ENCODE data around the gene DNAH1.
A peak's percentile ranks its signal among the peaks of the same experiment; 100 is the strongest.

Gene DNAH1

DNA sequence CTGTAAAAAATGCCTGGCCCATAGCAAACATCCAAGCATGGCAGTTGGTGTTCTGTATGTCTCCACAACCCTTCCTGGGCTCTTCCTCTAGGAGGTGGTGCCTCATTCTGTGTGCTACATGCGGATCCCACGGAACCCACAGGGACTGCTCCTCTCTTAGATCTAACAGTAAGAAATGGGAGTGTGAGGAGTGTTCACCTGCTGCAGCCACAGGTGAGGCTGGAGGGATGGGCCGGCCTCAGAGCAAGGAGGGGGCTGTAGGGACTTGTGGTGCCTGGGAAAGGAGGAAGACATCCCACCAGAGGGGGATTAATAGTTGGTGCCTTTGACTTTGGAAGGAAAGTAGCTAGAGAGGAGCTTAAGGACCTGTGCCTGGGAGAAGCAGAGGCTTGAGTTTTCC is 106.5 kb downstream of the DNAH1 start:
- TF ChIP-seq, protein P1, sequence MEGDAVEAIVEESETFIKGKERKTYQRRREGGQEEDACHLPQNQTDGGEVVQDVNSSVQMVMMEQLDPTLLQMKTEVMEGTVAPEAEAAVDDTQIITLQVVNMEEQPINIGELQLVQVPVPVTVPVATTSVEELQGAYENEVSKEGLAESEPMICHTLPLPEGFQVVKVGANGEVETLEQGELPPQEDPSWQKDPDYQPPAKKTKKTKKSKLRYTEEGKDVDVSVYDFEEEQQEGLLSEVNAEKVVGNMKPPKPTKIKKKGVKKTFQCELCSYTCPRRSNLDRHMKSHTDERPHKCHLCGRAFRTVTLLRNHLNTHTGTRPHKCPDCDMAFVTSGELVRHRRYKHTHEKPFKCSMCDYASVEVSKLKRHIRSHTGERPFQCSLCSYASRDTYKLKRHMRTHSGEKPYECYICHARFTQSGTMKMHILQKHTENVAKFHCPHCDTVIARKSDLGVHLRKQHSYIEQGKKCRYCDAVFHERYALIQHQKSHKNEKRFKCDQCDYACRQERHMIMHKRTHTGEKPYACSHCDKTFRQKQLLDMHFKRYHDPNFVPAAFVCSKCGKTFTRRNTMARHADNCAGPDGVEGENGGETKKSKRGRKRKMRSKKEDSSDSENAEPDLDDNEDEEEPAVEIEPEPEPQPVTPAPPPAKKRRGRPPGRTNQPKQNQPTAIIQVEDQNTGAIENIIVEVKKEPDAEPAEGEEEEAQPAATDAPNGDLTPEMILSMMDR (conservative IDR thresholded peaks at IDR 0.05; ENCODE audit: low read length): no peak

DNA sequence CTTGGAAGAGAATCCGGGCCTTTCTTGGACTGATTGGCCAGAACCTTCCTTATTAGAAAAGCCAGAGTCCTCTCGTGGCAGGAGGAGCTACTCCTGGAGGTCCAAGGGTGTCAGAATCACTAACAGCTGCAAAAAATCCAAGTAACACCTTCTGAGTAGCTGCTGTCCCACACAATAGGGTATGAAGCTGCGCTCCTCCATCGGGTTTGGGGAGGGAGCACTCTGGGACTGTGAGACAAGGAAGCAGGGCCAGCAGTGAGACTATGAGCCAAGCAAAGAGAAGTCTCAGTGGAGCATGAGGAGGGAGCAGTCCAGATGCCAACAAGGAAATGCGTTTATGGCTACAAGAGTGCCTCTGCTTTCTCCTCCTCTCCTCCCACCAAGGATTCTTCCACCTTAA is 107.1 kb downstream of the DNAH1 start:
- TF ChIP-seq, protein P1 (conservative IDR thresholded peaks at IDR 0.05; ENCODE audit: low read length): no peak
- DNase-seq (ENCODE audit: low read depth): no peak
- H3K4me3 ChIP-seq (ENCODE audit: low read length): no peak overlapping the region

More for the DNA sequence above, 106.5 kb downstream of the DNAH1 start:
- no peak for DNase-seq (ENCODE audit: low read depth)
- no peak overlapping the region for H3K4me3 ChIP-seq (ENCODE audit: low read length)

DNA sequence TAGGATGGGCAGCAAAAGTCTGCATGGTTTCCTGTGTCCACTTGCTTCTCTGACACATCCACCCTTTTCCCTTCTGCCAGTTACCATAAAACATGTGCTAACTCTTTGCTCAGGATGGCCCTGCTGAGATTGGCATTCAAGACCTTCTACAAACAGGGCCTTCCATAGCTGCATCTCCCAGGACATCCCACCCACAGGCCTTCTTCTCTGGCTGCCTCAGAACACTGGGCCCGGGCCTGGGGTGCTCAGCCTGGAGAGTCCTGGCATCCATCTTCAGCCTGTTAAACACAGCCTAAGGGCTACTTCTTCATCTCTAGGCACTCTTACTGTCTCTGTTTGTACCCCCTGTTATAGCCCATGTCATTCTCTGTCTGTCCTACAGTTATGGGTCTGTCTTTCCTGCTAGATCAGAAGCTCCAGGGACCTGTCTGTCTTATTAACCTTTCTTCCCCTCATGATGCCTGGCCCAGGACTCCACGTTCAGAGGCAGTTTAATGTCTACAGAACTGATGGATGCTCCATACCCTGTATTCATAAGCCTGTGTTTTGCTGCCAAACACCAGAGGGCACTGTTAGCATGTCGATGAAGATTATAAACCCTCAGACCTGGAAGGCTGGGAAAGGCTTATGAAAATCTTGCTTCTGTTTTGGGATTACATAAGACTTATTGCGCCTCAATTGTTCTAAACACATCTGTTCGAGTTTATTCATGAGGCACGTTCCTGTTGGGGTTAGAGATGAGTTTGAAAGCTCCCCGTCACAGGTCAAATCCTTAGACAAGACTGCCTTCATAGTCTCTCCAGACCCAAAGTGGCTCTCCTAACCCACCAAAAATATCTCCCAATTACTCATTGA is 112.3 kb downstream of the DNAH1 start:
- H3K4me3 ChIP-seq (ENCODE audit: low read length): no peak overlapping the region
- DNase-seq (ENCODE audit: low read depth): peak; percentile 90
- TF ChIP-seq, protein P1 (conservative IDR thresholded peaks at IDR 0.05; ENCODE audit: low read length): peak; percentile 85

DNA sequence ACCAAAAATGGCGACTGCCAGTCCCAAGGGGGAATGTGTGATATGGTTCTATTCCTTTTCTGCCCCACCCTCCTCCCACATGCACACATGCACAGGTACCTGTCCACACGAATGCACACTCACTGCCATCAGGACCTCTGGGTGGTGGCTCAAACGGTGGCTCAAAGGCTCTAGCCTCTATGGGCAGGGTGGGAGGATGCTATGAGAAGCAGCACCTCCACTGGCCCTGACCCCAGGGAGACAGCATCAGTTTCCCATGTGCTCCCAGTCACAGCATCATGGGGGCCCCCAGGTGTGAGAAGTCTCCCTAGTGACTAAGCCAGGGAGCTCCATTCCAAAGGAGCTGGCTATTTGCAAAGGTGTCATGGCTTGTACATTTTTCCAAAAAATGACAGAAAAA is 112.9 kb downstream of the DNAH1 start:
- DNase-seq (ENCODE audit: low read depth): no peak
- TF ChIP-seq, protein P1 (conservative IDR thresholded peaks at IDR 0.05; ENCODE audit: low read length): no peak

DNA sequence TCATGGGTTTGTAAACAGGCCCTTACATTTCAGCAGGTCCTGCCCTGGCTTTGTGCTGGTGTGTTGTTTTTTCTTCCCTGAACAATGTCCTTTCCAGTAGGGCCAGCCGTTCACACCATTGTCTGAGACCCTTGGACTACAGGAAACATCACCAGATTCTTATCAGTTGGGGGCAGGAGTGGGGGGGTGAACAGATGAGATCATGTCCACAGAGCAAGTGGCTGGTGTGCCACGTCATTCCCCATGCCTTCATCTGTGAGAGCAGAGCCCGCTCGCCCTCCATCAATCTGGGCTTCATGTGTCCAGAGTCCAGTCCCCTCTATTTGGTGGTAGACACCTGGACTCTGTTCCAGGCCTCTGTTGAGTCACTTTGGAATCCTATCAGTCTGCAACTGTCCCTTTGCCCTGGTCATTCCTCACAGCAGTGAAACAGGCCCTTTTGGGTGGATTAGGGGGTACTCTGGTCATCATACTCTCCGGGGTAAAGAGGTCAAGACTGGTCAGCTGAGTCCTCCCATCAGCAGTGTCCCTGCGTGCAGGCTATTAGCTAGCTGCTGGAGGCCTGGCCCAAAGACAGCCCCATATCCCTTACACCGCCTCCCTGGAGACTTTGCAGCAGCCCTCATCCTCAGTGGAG is 113.8 kb downstream of the DNAH1 start:
- H3K4me3 ChIP-seq (ENCODE audit: low read length): no peak overlapping the region
- TF ChIP-seq, protein P1 (conservative IDR thresholded peaks at IDR 0.05; ENCODE audit: low read length): no peak
- DNase-seq (ENCODE audit: low read depth): no peak

More for the DNA sequence above, 112.9 kb downstream of the DNAH1 start:
- no peak overlapping the region for H3K4me3 ChIP-seq (ENCODE audit: low read length)

DNA sequence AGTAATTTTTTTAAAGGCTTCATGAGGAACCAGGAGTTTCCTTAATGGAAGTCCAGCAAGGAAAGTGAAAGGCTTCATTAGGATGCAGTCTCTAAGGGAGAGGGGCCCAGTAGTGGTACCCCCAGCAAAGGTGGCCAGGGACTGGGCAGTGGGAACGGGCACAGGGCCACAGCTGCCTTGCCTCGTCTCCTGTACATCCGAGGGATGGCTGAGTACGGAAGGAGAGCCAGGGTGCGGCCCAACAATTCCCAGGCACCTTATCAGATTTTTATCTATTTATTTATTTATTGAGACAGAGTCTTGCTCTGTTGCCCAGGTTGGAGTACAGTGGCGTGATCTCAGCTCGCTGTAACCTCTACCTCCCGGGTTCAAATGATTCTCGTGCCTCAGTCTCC is 114.3 kb downstream of the DNAH1 start:
- no peak for DNase-seq (ENCODE audit: low read depth)
- H3K4me3 ChIP-seq (ENCODE audit: low read length): no peak overlapping the region
- TF ChIP-seq, protein P1 (conservative IDR thresholded peaks at IDR 0.05; ENCODE audit: low read length): no peak
